Stimulated activated naive CD8-positive, alpha-beta T cell treated with anti-CD3 and anti-CD28 coated beads, Interleukin-15, amount 100 ng/mL, for 72 hours (primary cell): ENCODE measurements around the gene AXL.
"Not testable (repeated sequence)": the region's sequence is repeated elsewhere in the genome, so short reads cannot be mapped to it uniquely, and the experiment has no call there.

Experiments used
- ATAC-seq: fragments of 150-1000 bp; cut with Tn5 transposase; 2 replicates; pipeline ENCODE4 v1.10.0; 2021; ENCODE audit warnings: mild to moderate bottlenecking, moderate library complexity
- DNase-seq, 2 donors: peaks; one replicate each; pipeline ENCODE4 v3.0.0; 2021 to 2022
- H3K27ac Mint-ChIP-seq, 2 donors: one replicate each; pipeline ENCODE4 v1.8.0; 2022; ENCODE audit warnings: mild to moderate bottlenecking in 2 of 2, mixed read lengths in 2 of 2, moderate library complexity in 2 of 2
- H3K27me3 Mint-ChIP-seq: one replicate; pipeline ENCODE4 v1.8.0; 2022; ENCODE audit warnings: mixed read lengths
- H3K4me1 Mint-ChIP-seq: one replicate; pipeline ENCODE4 v1.8.0; 2022; ENCODE audit warnings: mild to moderate bottlenecking, mixed read lengths
- H3K4me3 Mint-ChIP-seq, 2 donors: one replicate each; pipeline ENCODE4 v1.8.0; 2022; ENCODE audit warnings: mild to moderate bottlenecking in 2 of 2, mixed read lengths in 2 of 2, moderate library complexity in 1 of 2
- H3K9me3 Mint-ChIP-seq, 2 donors: one replicate each; pipeline ENCODE4 v1.8.0; 2022; ENCODE audit warnings: mixed read lengths in 2 of 2

AXL gene

GRCh38 chr19:41195675-41196497, 23.1 kb upstream of the AXL start:
- Mint-ChIP-seq H3K4me1 (peaks cover 21% of the 10 kb centered on the region), H3K9me3 (no peaks in the 10 kb centered on the region), H3K4me3 (no peak overlapping the region), H3K27me3 (peaks cover 31% of the 10 kb centered on the region), H3K27ac (peak overlapping the region in 1 of 2 donors; percentile 72)
- no peak for ATAC-seq
- no peak for DNase-seq

GRCh38 chr19:41198559-41198958, 20.5 kb upstream of the AXL start:
- no peaks in the 10 kb centered on the region for H3K9me3 Mint-ChIP-seq
- DNase-seq (no peak), ATAC-seq (no peak)
- peaks cover 8% of the 10 kb centered on the region for H3K4me1 Mint-ChIP-seq
- peaks cover 7% of the 10 kb centered on the region for H3K27me3 Mint-ChIP-seq
- H3K4me3 Mint-ChIP-seq: no peak overlapping the region
- H3K27ac Mint-ChIP-seq: no peak overlapping the region

GRCh38 chr19:41203371-41203770, 15.7 kb upstream of the AXL start:
- H3K9me3 Mint-ChIP-seq: no peaks in the 10 kb centered on the region
- no peaks in the 10 kb centered on the region for H3K27me3 Mint-ChIP-seq
- peaks cover 18% of the 10 kb centered on the region for H3K4me1 Mint-ChIP-seq
- H3K27ac Mint-ChIP-seq: peak overlapping the region in 1 of 2 donors; percentile 73
- H3K4me3 Mint-ChIP-seq: no peak overlapping the region
- ATAC-seq (no peak), DNase-seq (no peak)

- H3K9me3 Mint-ChIP-seq, H3K27me3 Mint-ChIP-seq, H3K4me3 Mint-ChIP-seq: not testable (repeated sequence)
- Mint-ChIP-seq H3K27ac (peak overlapping the region; percentile 52 to 90), H3K4me1 (peaks cover 18% of the 10 kb centered on the region)
- peak; percentile 77 to 84 for DNase-seq
- ATAC-seq: peak; percentile 97
Measured at GRCh38 chr19:41204338-41204737, 14.7 kb upstream of the AXL start.

DNA sequence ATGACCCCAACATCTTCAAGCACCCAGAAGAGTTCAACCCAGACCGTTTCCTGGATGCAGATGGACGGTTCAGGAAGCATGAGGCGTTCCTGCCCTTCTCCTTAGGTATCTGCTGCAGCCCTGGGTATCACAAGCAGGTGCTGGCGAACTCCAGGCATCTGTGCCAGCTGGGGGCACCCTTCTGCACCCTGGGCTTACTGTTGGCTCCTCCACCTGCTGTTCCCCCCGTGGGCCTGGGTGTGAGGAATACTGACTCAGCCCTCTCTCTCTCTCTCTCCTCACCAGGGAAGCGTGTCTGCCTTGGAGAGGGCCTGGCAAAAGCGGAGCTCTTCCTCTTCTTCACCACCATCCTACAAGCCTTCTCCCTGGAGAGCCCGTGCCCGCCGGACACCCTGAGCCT, 13.0 kb upstream of the AXL start:
- Mint-ChIP-seq H3K4me3 (no peak overlapping the region), H3K4me1 (peaks cover 18% of the 10 kb centered on the region), H3K27ac (peak overlapping the region in 1 of 2 donors; percentile 56), H3K9me3 (no peaks in the 10 kb centered on the region), H3K27me3 (no peaks in the 10 kb centered on the region)
- no peak for DNase-seq
- ATAC-seq: no peak

DNA sequence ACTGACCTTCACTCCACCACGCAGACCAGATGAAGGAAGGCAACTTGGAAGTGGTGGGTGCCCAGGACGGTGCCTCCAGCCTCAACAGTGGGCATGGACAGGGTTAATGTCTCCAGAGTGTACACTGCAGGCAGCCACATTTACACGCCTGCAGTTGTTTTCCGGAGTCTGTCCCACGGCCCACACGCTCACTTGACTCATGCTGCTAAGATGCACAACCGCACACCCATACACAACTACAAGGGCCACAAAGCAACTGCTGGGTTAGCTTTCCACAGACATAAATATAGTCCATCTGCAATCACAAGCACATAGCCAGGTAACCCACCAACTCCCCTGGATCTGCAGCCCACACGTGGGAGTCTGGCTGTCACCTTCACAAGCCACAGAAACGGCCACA, 12.6 kb upstream of the AXL start:
- no peak overlapping the region for H3K4me3 Mint-ChIP-seq
- DNase-seq (no peak), ATAC-seq (no peak)
- no peaks in the 10 kb centered on the region for H3K9me3 Mint-ChIP-seq
- peaks cover 18% of the 10 kb centered on the region for H3K4me1 Mint-ChIP-seq
- H3K27me3 Mint-ChIP-seq: no peaks in the 10 kb centered on the region
- peak overlapping the region in 1 of 2 donors; percentile 56 for H3K27ac Mint-ChIP-seq

DNA sequence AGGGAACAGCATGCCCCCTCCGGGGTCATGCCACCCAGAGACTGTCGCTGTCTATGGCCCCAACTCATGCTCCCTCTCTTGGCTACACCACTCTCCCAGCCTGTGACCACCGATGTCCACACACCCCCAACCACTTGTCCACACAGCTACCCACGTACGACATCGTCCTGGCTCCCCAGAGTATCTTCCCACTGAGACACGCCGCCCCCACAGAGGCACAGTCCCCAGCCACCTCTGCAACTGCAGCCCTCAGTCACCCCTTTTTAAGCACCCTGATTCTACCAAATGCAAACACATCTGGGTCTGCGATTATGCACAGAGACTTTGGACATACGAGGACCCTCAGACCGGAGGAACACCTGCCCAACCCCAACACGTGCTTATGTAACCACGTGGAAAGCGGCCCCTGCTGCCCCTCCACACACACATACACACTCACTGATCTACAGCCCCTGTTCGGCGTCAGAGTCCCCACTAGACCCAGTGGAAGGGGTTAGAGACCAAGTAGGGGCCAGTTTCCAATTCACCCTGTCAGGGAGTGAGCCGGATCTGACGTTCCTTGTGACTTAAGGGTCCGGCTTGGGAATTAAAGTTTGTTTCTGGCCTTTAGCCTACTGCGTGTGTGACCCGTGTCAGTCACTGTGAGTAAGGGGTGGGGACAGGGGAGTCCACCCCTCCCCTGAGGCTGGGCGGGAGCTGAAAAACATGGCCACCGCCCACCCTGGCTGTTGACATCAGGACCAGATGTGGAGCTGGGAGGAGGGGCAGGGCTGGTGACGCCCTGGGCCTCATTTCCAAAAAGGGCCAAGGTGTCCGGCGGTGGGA, 11.9 kb upstream of the AXL start:
- Mint-ChIP-seq H3K4me1 (peaks cover 18% of the 10 kb centered on the region), H3K9me3 (no peaks in the 10 kb centered on the region), H3K27ac (peak overlapping the region in 1 of 2 donors; percentile 1), H3K4me3 (no peak overlapping the region), H3K27me3 (no peaks in the 10 kb centered on the region)
- ATAC-seq (no peak), DNase-seq (no peak)

- H3K27ac Mint-ChIP-seq: no peak overlapping the region
Measured at GRCh38 chr19:41214161-41214560, 4.9 kb upstream of the AXL start.

GRCh38 chr19:41217741-41218140, 1.3 kb upstream of the AXL start:
- ATAC-seq (no peak), DNase-seq (no peak)
- peaks cover 62% of the 10 kb centered on the region for H3K27me3 Mint-ChIP-seq
- no peak overlapping the region for H3K27ac Mint-ChIP-seq
- H3K9me3 Mint-ChIP-seq: no peaks in the 10 kb centered on the region
- H3K4me1 Mint-ChIP-seq: peaks cover 18% of the 10 kb centered on the region
- H3K4me3 Mint-ChIP-seq: no peak overlapping the region

More at GRCh38 chr19:41214161-41214560, 4.9 kb upstream of the AXL start:
- H3K9me3 Mint-ChIP-seq: no peaks in the 10 kb centered on the region
- no peak for DNase-seq
- no peak for ATAC-seq
- no peak overlapping the region for H3K4me3 Mint-ChIP-seq
- H3K4me1 Mint-ChIP-seq: peaks cover 9% of the 10 kb centered on the region
- peaks cover 31% of the 10 kb centered on the region for H3K27me3 Mint-ChIP-seq

GRCh38 chr19:41218249-41218614, 791 bp upstream of the AXL start:
- DNase-seq (no peak), ATAC-seq (no peak)
- Mint-ChIP-seq H3K4me1 (peaks cover 21% of the 10 kb centered on the region), H3K4me3 (no peak overlapping the region), H3K27ac (peak overlapping the region; percentile 19 to 22), H3K9me3 (no peaks in the 10 kb centered on the region), H3K27me3 (peaks cover 67% of the 10 kb centered on the region)

- Mint-ChIP-seq H3K9me3 (no peaks in the 10 kb centered on the region), H3K4me3 (no peak overlapping the region), H3K27ac (peak overlapping the region in 1 of 2 donors; percentile 29), H3K27me3 (peaks cover 69% of the 10 kb centered on the region), H3K4me1 (peaks cover 37% of the 10 kb centered on the region)
- ATAC-seq (peak; percentile 10), DNase-seq (no peak)
Measured at GRCh38 chr19:41219924-41220567, 1.0 kb downstream of the AXL start.

DNA sequence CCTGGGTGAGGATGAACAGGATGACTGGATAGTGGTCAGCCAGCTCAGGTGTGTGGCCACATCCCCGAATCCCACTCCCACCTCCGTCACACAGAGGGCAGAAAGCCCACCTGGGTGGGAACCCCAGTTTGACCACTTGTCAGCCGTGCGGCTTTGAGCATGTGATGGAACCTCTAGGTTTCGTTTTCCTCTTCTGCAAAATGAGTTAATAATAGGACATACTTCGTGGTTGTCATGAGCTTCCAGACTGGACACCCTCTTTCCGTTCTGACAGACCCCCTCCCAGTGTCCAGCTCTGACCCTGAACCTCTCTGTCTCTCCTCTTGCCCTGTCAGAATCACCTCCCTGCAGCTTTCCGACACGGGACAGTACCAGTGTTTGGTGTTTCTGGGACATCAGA, 1.8 kb downstream of the AXL start:
- H3K9me3 Mint-ChIP-seq: no peaks in the 10 kb centered on the region
- no peak for DNase-seq
- H3K4me1 Mint-ChIP-seq: peaks cover 42% of the 10 kb centered on the region
- H3K27ac Mint-ChIP-seq: no peak overlapping the region
- H3K4me3 Mint-ChIP-seq: no peak overlapping the region
- peaks cover 74% of the 10 kb centered on the region for H3K27me3 Mint-ChIP-seq
- ATAC-seq: no peak

GRCh38 chr19:41221514-41222205, 2.6 kb downstream of the AXL start:
- ATAC-seq: no peak
- H3K4me3 Mint-ChIP-seq: no peak overlapping the region

DNA sequence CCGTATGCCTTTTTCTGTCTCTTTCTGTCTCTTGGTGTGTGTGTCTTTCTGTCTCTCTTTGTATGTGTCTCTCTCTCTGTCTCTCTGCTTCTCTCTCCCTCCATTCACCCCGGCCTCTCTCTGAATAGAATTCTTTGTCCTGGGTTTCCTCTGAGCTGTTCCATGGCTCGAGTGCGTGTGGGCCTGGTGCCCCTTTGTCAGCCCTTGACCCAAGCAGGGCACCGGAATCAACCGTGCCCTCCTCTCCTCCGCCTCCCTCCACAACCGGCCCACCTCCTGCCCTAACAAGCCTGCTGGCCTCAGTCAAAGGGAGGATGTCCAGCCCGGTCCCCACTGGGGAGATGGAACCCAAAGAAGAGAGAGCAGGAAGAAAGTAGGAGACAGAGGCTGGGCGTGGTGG, 3.2 kb downstream of the AXL start:
- DNase-seq (no peak), ATAC-seq (no peak)
- Mint-ChIP-seq H3K27me3 (peaks cover 63% of the 10 kb centered on the region), H3K27ac (no peak overlapping the region), H3K9me3 (no peaks in the 10 kb centered on the region), H3K4me1 (peaks cover 53% of the 10 kb centered on the region), H3K4me3 (no peak overlapping the region)

More at GRCh38 chr19:41221514-41222205, 2.6 kb downstream of the AXL start:
- no peak overlapping the region for H3K27ac Mint-ChIP-seq
- no peak for DNase-seq
- H3K4me1 Mint-ChIP-seq: peaks cover 47% of the 10 kb centered on the region
- no peaks in the 10 kb centered on the region for H3K9me3 Mint-ChIP-seq
- H3K27me3 Mint-ChIP-seq: peaks cover 69% of the 10 kb centered on the region
